GM19238 (cell line): ENCODE measurements around the gene TMPRSS13.
"Not testable (repeated sequence)": the region's sequence is repeated elsewhere in the genome, so short reads cannot be mapped to it uniquely, and the experiment has no call there.

ENCODE experiments used
- DNase-seq: peaks from one replicate; pipeline ENCODE4 v3.0.0; 2011; ENCODE audit warnings: low spot score; ENCODE audit not compliant: insufficient read length

TMPRSS13 gene

GRCh38 chr11:117950993-117951961, 22.1 kb upstream of the TMPRSS13 start:
- DNase-seq = no peak

GRCh38 chr11:117950301-117950700, 21.1 kb upstream of the TMPRSS13 start:
- no peak for DNase-seq

- DNase-seq = no peak
Measured at GRCh38 chr11:117949062-117949461, 19.9 kb upstream of the TMPRSS13 start.

- DNase-seq = not testable (repeated sequence)
Measured at GRCh38 chr11:117948466-117948865, 19.3 kb upstream of the TMPRSS13 start.

DNA sequence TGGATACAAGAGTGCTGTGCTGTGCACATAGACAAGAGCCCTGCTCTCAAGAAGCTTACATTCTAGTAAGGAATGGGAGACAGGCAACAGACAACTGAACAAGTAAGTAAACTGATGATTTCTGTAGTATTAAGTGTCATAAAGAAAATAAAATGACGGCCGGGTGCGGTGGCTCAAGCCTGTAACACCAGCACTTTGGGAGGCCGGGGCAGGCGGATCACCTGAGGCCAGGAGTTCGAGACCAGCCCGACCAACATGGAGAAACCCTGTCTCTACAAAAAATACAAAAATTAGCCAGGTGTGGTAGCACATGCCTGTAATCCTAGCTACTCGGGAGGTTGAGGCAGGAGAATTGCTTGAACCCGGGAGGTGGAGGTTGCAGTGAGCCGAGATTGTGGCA, 18.5 kb upstream of the TMPRSS13 start:
- DNase-seq = not testable (repeated sequence)

- DNase-seq = peak; percentile 62
Measured at GRCh38 chr11:117946842-117947526, 17.8 kb upstream of the TMPRSS13 start.

GRCh38 chr11:117946156-117946841, 17.1 kb upstream of the TMPRSS13 start:
- no peak for DNase-seq

- no peak for DNase-seq
Measured at GRCh38 chr11:117945047-117945810, 16.0 kb upstream of the TMPRSS13 start.

DNA sequence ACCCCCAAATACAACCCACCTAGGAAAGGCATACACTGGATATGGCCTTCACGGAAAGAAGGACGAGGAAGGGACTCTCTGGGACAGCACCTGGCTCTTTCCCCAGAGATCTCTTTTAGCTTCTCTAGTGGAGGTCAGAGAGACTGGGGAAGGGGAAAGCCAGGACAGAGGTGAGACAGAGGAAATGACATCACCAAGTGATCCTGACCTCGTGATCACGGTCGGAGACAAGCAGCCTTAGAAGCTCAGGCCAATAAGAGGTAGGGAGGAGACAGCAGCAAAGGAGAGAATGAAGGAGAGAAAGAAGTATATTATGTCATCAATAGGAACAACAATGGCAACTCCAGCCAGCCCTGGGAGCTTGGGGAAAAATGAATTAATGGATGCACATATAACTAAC, 15.4 kb upstream of the TMPRSS13 start:
- no peak for DNase-seq

- no peak for DNase-seq
Measured at GRCh38 chr11:117941976-117942654, 12.9 kb upstream of the TMPRSS13 start.

GRCh38 chr11:117941163-117941707, 12.0 kb upstream of the TMPRSS13 start:
- DNase-seq = no peak

DNA sequence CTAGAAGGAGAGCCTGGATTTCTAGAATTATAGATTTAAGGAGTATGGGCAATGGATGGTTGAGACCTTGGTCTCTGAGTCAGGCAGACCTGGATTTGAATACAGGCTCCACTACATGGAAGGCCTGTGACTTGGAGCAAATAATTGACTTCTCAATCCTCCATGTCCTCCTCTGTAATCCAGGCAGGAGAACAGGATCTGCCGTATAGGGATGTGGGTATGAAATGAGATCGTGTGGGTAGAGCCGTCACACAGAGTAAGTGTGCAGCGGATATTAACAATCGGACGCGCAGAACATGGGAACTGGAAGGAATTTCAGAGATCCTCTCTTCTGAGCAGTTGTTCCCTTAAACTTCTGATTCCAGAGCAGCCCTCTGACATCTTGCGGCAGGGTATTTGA, 11.5 kb upstream of the TMPRSS13 start:
- no peak for DNase-seq

GRCh38 chr11:117936973-117937372, 7.8 kb upstream of the TMPRSS13 start:
- DNase-seq = no peak

DNA sequence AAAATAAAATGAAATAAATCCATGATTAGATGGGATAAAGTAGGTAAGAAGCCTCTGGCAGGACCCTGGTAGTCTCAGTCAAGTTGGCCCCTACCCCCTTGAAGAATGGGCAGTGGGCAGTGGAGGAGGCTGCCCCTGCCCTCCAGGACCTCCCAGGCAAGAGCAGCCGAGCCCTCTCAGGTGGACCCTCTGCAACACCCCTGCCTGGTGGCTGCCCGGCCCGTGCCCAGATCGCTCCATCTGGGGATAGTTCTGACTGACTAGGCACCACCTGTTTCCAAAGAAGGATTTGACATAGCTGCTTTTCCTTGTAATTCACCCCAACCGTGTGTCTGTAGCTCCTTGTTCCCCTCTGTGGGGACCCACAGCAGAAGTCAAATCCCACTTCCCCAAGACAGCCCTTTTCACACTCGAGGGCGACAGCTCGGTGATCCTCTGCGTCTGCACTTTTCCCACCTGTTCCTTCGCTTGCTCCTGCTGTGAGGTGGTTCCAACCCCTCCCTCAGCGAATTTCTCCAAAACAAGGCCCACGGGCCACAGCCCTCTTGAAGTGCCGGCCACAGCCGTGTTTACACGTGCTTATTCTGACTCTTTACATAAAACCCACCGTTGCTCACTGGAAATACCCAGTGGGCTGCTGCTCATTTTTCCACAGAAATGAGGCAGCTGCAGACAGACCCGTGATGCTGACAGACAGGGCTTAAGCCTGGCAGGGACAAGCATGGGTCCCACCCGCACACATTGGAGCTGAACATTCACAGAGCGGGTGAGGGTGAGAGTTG, 5.5 kb upstream of the TMPRSS13 start:
- DNase-seq = no peak

- no peak for DNase-seq
Measured at GRCh38 chr11:117933930-117934329, 4.7 kb upstream of the TMPRSS13 start.

DNA sequence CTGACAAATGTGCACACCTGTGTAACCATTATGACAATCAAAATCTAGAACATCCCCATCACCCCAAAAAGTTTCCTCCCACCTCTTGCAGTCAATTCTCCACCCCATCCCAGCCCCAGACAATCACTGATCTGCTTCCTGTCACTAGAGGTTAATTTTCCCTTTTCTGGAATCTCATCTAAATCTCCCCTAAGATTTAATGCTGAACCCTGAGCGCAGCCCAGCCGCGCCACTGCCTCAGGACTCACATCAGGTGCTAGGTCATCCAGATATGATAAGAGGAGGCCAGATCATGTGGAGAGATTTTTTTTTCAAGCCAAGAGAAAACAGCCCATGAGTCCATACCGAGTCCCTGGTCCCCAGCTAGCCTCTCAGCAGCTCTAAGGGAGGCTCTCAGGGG, 4.3 kb upstream of the TMPRSS13 start:
- DNase-seq = no peak

DNA sequence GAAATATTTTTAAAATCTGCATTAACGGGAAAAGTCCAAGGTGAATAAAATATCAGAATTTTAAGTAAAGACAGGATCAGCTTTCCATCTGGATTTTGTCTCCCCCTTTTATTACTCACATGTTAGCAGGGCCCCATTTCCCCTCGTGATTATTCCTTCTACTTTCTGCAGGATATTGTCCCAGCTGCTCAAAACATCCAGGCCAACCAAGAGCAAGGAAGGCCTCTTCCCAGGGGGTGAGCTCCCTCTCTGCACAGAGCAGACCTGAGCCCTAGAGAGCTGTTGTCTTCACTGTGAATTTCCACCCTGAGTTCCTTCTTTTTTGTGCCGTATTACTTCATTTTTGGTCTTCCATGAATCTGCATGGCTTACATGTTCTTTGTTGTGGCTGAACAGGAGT, 3.7 kb upstream of the TMPRSS13 start:
- DNase-seq = no peak

- DNase-seq = no peak
Measured at GRCh38 chr11:117932426-117932825, 3.2 kb upstream of the TMPRSS13 start.

DNA sequence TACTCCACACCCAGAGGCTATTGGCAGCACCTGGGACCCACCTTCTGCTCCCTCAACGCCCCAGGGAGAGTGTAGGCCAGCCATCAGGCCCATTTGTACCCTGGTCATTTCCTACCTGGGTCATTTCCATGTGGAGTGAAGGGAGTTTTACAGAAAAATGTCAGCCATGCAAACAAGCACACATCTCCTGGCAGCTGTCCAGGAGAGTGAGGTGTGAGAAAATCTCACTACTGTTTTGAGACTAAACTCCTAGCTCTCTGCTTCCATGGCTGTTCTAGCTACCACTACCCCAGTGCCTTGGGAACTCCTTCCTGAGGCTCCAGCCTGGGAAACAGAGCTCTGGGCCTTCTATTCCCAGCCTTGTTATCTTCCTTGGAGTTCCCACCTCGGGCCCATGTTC, 2.8 kb upstream of the TMPRSS13 start:
- no peak for DNase-seq
